ENCODE measurements around the gene C2CD4A. TPM values are rescaled to one million over a fixed set of nuclear protein-coding genes. Genes with fewer than 3 reads are reported as not detected.
A peak's percentile ranks its signal among the peaks of the same experiment; 100 is the strongest.

C2CD4A gene
- total RNA-seq, 1 donor from 2014 or later = 0.18 TPM

- Histone ChIP-seq H3K27me3 (ENCODE audit: low read depth) (no peaks in the 10 kb centered on the region), H3K4me1 (no peaks in the 10 kb centered on the region), H3K9me3 (no peaks in the 10 kb centered on the region), H3K27ac (no peak overlapping the region), H3K4me3 (no peak overlapping the region), H3K36me3 (no peaks in the 10 kb centered on the region)
- no peak for ATAC-seq
- intact Hi-C loops (cut with DNase I) = no loop called here
- no peak for TF ChIP-seq CTCF (IDR thresholded peaks at IDR 0.05)
- DNase-seq = no peak
These were observed 45.3 kb downstream of the C2CD4A start for GRCh38 chr15:62112081-62112480.

DNA sequence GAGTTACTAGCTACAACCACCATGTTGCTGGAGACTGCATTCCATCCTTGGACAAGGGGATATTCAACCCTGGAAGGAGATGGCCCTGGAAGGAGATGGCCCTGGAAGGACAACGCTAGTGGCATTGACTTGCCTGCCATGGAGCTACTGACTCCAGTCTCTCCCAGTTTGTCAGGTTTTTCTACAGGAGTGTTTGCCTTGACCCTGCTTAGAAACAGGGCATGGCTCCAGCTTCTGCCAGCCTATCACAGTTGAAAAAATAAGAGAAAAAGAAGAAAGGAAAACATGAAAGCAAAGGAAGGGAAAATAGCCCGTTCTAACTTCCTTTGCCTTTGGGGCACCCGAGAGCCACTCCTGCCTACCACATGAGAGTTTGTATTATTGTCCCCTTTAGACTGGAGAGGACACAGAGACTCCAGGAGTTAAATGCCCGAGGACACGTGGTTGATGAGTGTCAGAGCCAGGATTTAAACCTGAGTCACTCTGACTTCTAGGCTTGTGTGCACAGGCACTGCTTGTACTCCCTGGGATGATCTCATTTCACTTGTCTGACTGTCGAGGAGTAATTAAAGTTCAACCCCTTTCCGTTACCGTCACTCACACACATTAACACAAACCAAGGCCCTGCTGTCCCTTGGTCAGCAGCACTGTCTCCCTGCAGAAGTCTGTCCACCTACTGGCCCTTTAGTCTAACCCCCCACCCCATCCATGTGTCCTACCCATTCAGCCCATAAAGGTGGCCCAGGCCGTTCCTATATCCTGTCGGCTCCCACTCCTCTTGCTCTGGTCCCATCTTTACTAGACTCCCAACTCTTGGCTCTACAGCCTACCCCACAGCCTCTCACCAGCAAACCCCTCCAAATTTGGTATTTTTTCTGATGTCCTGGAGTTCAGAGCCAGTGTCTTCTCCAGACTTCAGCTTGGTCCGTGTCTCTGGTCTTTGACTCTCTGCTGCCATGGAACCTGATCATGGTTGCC is 46.1 kb downstream of the C2CD4A start:
- no peak for TF ChIP-seq CTCF (IDR thresholded peaks at IDR 0.05)
- ATAC-seq (peak; percentile 45 to 82), DNase-seq (no peak)
- Histone ChIP-seq H3K9me3 (no peaks in the 10 kb centered on the region), H3K27ac (no peak overlapping the region), H3K27me3 (ENCODE audit: low read depth) (no peaks in the 10 kb centered on the region), H3K36me3 (no peaks in the 10 kb centered on the region), H3K4me1 (no peaks in the 10 kb centered on the region), H3K4me3 (no peak overlapping the region)
- intact Hi-C loops (cut with DNase I) = no loop called here

GRCh38 chr15:62115847-62116246 is 49.1 kb downstream of the C2CD4A start:
- Histone ChIP-seq H3K36me3 (no peaks in the 10 kb centered on the region), H3K4me3 (no peak overlapping the region), H3K27ac (no peak overlapping the region), H3K27me3 (ENCODE audit: low read depth) (no peaks in the 10 kb centered on the region), H3K4me1 (peaks cover 11% of the 10 kb centered on the region), H3K9me3 (no peaks in the 10 kb centered on the region)
- DNase-seq = no peak
- intact Hi-C loops (cut with DNase I) = no loop called here
- ATAC-seq = no peak
- no peak for TF ChIP-seq CTCF (IDR thresholded peaks at IDR 0.05)

- Histone ChIP-seq H3K9me3 (no peaks in the 10 kb centered on the region), H3K27ac (peak overlapping the region; percentile 74), H3K27me3 (ENCODE audit: low read depth) (no peaks in the 10 kb centered on the region), H3K36me3 (no peaks in the 10 kb centered on the region), H3K4me1 (peaks cover 16% of the 10 kb centered on the region), H3K4me3 (peak overlapping the region; percentile 33)
- TF ChIP-seq CTCF (IDR thresholded peaks at IDR 0.05) = no peak
- ATAC-seq (peak in 1 of 2 donors; percentile 15), DNase-seq (no peak)
- intact Hi-C loops (cut with DNase I) = no loop called here
These were observed 51.9 kb downstream of the C2CD4A start for GRCh38 chr15:62118520-62119226.

DNA sequence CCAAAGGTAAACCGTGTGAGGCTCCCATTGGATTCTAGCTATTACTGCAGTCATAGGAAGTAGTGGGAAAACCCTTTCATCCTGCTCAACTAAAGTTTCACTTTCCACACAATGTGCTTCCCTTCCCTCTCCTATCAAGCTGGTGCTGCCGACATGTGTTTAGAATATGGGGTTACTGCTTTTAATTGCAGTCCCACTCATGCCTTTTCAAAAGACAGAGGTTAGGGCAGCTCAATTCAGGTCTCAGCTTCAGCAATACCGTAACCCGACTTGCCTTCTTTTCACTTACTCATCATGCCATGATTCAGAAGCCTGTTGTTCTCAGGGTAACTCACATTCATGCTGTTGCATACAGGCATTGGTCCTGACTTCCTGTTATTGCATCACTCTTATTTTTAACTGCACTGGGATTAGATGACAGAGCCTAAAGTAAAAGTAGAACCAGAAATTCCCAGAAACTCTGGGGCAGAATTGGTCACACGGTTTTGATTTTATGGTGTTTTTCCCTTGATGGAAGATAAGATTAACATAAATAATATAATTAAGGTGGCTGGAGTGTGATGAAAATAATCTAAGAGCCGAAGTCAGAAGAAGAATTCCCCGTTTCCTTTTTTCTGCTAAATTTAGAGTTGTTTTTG is 52.6 kb downstream of the C2CD4A start:
- ATAC-seq (peak; percentile 80 to 81), DNase-seq (no peak)
- H3K27me3 ChIP-seq (ENCODE audit: low read depth) = no peaks in the 10 kb centered on the region
- H3K4me3 ChIP-seq = peak overlapping the region; percentile 33
- intact Hi-C loops (cut with DNase I) = no loop called here
- peak overlapping the region; percentile 74 for H3K27ac ChIP-seq
- H3K9me3 ChIP-seq = no peaks in the 10 kb centered on the region
- H3K36me3 ChIP-seq = no peaks in the 10 kb centered on the region
- TF ChIP-seq CTCF (IDR thresholded peaks at IDR 0.05) = no peak
- H3K4me1 ChIP-seq = peaks cover 21% of the 10 kb centered on the region
